Embryonic facial prominence (tissue), 1 donor: ENCODE data around the gene UNC119B.

Experiments
- DNase-seq: peaks from one replicate; pipeline ENCODE4 v3.0.0-alpha.2; 2016; ENCODE audit errors: extremely low spot score

Gene UNC119B

DNA sequence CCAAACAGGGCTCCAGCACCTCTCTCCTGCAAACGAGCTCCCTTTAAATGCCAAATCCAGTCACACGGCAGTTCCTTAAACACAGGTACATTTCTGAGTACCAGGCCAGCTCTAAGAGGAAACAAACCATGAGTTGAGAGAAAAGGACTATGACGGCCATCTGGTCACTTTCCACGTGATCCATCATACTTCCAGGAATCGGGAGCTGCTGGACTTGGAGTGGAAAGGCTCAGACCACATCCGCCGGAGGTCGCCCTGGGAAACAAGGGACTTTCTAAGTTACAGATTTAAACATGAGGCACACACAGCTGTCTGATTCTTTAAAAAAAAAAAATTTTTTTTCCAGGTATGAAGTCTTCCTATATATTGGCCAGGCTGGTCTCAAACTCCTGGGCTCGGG, 54.6 kb downstream of the UNC119B start:
- no peak for DNase-seq

DNA sequence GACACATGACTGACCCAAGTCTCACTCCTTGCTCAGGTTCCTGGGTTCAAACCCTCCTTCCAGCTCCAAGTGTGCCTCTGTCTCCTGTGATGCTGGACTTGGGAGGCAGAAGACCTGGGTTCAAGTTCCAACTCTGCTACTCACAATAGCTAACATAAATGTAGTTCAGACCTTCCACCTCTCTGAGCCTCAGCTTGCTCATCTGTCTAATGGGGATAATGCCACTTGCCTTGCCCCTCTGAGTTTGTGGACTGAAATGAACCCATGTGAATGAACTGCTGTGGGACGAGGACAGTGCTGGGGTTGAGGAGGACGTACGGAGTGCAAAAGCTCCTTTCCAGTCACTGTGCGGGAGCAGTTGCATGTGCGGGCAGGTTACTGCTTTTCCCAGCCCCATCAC, 56.3 kb downstream of the UNC119B start:
- DNase-seq, result no peak

DNA sequence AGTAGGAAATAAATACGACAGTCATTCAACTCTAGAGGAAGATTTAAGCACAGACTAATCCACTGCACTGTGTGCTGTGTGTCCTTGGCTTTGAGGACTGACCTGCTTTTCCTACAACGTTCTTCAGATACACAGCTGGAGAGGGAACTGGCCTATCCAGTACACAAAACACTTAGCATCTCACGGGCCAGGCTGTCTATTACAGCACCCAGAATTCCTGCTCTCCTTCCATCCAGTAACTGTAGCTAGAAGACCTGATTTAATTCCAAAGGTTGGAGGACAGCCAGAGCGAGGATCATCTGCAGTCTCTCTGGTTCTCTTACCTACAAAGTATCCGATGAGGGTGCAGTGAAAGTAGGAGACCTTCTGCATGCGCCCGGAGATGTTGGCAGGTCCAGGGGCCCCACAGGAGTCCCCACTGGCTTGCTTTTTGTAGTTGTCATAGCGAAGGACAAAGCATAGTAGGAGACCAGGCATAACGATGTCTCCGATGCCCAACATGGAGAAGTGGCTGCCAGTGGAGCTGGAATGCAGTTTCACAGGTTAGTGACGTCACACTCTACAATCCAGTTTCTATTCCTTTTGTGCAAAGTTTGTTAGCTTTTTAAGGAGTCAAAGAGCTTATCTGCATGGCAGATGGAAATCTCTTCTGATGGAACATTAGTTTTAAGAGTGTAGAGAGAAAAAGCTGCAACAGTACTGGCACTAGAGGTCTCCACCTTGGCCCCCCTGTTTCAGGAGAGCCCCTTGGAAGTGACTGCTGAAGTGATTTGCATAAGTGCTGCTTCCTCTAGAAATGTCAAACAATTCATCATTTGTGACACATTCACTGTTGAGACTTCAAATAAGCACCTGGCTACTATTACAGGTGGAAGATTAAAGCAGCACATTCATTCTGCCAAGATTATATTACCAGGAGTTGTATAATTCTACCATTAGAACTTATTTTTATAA, 57.1 kb downstream of the UNC119B start:
- DNase-seq, result no peak

GRCh38 chr12:120771097-120771496, 60.8 kb downstream of the UNC119B start:
- DNase-seq, result no peak
